GM12872 (cell line): ENCODE results near the gene C19orf12.

ENCODE experiments used
- CTCF ChIP-seq: IDR thresholded peaks from 3 replicates; pipeline ENCODE4 v1.5.1; 2011; ENCODE audit warnings: low read depth, mild to moderate bottlenecking, low read length, moderate library complexity; ENCODE audit not compliant: insufficient read depth

The C19orf12 gene

GRCh38 chr19:29724746-29725145, 9.7 kb upstream of the C19orf12 start:
- no peak for TF ChIP-seq CTCF

- TF ChIP-seq CTCF = no peak
Measured at GRCh38 chr19:29724102-29724641, 9.1 kb upstream of the C19orf12 start.

GRCh38 chr19:29717051-29717450, 2.0 kb upstream of the C19orf12 start:
- TF ChIP-seq CTCF = no peak

GRCh38 chr19:29715701-29716581, 880 bp upstream of the C19orf12 start:
- TF ChIP-seq CTCF = no peak

- no peak for TF ChIP-seq CTCF
Measured at GRCh38 chr19:29714371-29714952, 599 bp downstream of the C19orf12 start.

- TF ChIP-seq CTCF = no peak
Measured at GRCh38 chr19:29712744-29713516, 2.1 kb downstream of the C19orf12 start.

- no peak for TF ChIP-seq CTCF
Measured at GRCh38 chr19:29711584-29712132, 3.4 kb downstream of the C19orf12 start.
